Mesothelial cell of epicardium (in vitro differentiated cells): ENCODE measurements around the gene MRPL17. TPM values are rescaled to one million over a fixed set of nuclear protein-coding genes. Genes with fewer than 3 reads are reported as not detected.

ENCODE experiments used
- DNase-seq, 2 experiments: peaks; one replicate each; pipeline ENCODE4 v3.0.0; 2021; ENCODE audit warnings: low spot score in 2 of 2; ENCODE audit not compliant: unreplicated experiment in 2 of 2
- H3K27ac Mint-ChIP-seq: 2 replicates; pipeline ENCODE4 v1.8.0; 2021; ENCODE audit warnings: mixed read lengths
- H3K27me3 Mint-ChIP-seq: 2 replicates; pipeline ENCODE4 v1.8.0; 2021; ENCODE audit warnings: low read depth, mixed read lengths
- H3K36me3 Mint-ChIP-seq: 2 replicates; pipeline ENCODE4 v1.8.0; 2021; ENCODE audit warnings: mixed read lengths
- H3K4me1 Mint-ChIP-seq: 2 replicates; pipeline ENCODE4 v1.8.0; 2021; ENCODE audit warnings: mixed read lengths
- H3K4me3 Mint-ChIP-seq: 2 replicates; pipeline ENCODE4 v1.8.0; 2021; ENCODE audit warnings: mild to moderate bottlenecking, moderate library complexity, mixed read lengths
- H3K9me3 Mint-ChIP-seq: 2 replicates; pipeline ENCODE4 v1.8.0; 2021; ENCODE audit warnings: mixed read lengths
- CTCF ChIP-seq: fragments of 200-600 bp; sonication (generic); IDR thresholded peaks from one replicate; pipeline ENCODE4 v1.5.0; 2021; ENCODE audit warnings: antibody characterized with exemption; ENCODE audit not compliant: unreplicated experiment
- total RNA-seq: library from RNA; stranded (reverse); gene quantifications from 3 replicates; pipeline ENCODE4 v1.2.1, GENCODE V29; 2021

The MRPL17 gene
- total RNA-seq, 1 donor from 2014 or later = 41.6 TPM

- H3K4me3 Mint-ChIP-seq = no peak overlapping the region
Observed at GRCh38 chr11:6655020-6655789, 27.9 kb downstream of the MRPL17 start.

GRCh38 chr11:6654281-6655019 lies 28.7 kb downstream of the MRPL17 start:
- DNase-seq = no peak
- Mint-ChIP-seq H3K4me1 (peaks cover 12% of the 10 kb centered on the region), H3K27ac (no peak overlapping the region), H3K4me3 (no peak overlapping the region), H3K27me3 (peaks cover 18% of the 10 kb centered on the region), H3K9me3 (no peaks in the 10 kb centered on the region), H3K36me3 (no peaks in the 10 kb centered on the region)
- no peak for TF ChIP-seq CTCF

More at GRCh38 chr11:6655020-6655789, 27.9 kb downstream of the MRPL17 start:
- H3K9me3 Mint-ChIP-seq = no peaks in the 10 kb centered on the region
- peaks cover 18% of the 10 kb centered on the region for H3K27me3 Mint-ChIP-seq
- H3K36me3 Mint-ChIP-seq = no peaks in the 10 kb centered on the region
- H3K4me1 Mint-ChIP-seq = peaks cover 12% of the 10 kb centered on the region
- H3K27ac Mint-ChIP-seq = no peak overlapping the region
- no peak for TF ChIP-seq CTCF
- DNase-seq = no peak

DNA sequence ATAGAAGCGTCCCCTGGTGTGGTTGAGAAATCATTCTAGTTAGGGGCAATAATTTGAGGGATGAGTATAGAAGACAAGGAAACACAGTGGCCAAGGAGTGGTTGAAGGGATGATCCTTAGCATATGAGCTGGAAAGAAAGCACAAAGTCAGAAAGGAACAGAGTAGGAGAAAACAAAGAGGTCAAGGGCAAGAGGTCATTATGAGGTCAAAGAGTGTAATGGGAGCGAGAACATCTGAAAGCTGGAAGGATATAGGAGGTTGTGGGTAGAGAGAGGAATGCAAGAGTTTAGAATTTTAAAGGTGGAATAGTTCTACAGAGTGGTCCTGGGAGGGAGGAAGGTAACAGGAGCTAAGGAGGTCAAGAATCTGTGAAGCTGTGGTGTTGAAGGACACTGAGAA lies 29.5 kb downstream of the MRPL17 start:
- peaks cover 12% of the 10 kb centered on the region for H3K4me1 Mint-ChIP-seq
- no peak for TF ChIP-seq CTCF
- no peak overlapping the region for H3K27ac Mint-ChIP-seq
- no peak for DNase-seq
- H3K36me3 Mint-ChIP-seq = no peaks in the 10 kb centered on the region
- H3K9me3 Mint-ChIP-seq = no peaks in the 10 kb centered on the region
- H3K4me3 Mint-ChIP-seq = no peak overlapping the region
- peaks cover 18% of the 10 kb centered on the region for H3K27me3 Mint-ChIP-seq

DNA sequence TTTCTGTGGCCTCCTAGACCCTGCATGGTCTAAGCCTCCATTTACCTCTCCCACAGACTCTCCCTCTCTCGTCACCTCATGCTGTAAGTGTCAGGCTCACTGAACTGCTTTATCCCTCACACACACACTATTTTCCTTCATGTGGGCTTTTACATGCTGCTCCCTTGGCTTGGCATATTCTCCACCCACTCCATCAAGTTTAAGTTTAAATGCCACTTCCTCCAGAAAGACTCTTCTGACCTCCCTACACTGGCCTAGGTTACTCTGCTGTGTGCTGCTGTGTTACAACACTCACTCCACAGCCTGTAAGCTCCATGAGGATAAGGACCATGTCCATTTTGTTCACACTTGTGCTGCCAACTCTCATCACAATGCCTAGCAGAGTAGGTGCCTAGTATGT lies 30.0 kb downstream of the MRPL17 start:
- no peak for DNase-seq
- Mint-ChIP-seq H3K27ac (no peak overlapping the region), H3K27me3 (peaks cover 17% of the 10 kb centered on the region), H3K4me1 (peaks cover 12% of the 10 kb centered on the region), H3K9me3 (no peaks in the 10 kb centered on the region), H3K36me3 (no peaks in the 10 kb centered on the region), H3K4me3 (no peak overlapping the region)
- no peak for TF ChIP-seq CTCF

- Mint-ChIP-seq H3K27ac (no peak overlapping the region), H3K9me3 (no peaks in the 10 kb centered on the region), H3K4me3 (no peak overlapping the region), H3K36me3 (no peaks in the 10 kb centered on the region), H3K27me3 (peaks cover 13% of the 10 kb centered on the region), H3K4me1 (peaks cover 12% of the 10 kb centered on the region)
- DNase-seq = no peak
- no peak for TF ChIP-seq CTCF
Observed at GRCh38 chr11:6652182-6652581, 31.0 kb downstream of the MRPL17 start.
